Glomerular visceral epithelial cell (primary cell): Measurements from ENCODE around the gene SIGLEC8.
"Not testable (repeated sequence)": the region's sequence is repeated elsewhere in the genome, so short reads cannot be mapped to it uniquely, and the experiment has no call there.

Experiments used
- DNase-seq: peaks from one replicate; pipeline ENCODE4 v3.0.0-alpha.2; 2016; ENCODE audit errors: extremely low spot score

SIGLEC8 gene

DNA sequence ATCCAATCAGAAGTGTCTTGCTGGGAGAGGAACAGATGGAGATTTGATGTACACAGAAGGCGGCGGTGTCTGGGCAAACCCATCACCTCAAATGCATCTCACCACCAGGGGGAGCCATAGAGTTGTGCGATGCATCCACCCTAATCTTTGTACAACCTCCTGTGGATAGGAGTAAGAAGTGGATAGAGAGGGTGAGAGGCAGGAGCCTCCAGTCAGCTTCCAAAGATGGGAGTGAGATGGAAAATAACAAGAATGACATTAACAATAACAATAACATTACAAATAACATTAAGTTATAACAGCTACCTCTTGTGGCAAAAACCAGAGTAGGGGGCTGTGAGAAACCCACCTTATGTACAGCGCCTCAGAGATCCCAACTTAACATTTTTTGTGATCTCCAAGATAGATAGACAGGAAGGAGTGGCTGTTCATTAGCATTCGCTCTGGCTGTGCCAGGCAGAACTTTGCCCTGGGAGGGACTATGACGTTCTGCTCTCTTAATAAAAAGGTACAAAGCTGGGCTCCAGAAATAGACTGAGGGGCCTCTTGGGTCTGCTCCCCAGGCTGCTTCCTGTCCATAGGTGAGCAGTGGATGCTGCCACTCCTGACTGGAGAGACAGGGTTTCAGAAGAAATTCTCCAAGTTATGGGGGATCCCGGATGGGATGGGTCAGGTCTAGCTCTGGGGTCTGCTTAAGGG, 14.9 kb upstream of the SIGLEC8 start:
- peak; percentile 63 for DNase-seq

DNA sequence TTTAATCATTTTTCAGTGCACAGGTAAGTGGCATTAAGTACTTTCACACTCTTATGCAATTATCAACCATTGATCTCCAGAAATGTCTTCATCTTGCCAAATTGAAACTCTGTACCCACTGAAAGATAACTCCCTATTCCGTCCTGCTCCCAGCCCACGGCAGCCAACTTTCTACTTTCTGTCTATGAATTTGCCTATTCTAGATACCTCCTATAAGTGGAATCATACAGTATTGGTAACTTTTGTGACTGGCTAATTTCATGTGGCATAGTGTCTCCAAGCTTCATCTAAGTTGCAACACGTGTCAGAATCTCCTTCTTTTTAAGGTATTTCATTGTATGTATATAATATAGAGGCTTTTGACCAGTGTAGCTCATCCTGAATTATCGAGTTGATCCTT, 14.4 kb upstream of the SIGLEC8 start:
- no peak for DNase-seq

DNA sequence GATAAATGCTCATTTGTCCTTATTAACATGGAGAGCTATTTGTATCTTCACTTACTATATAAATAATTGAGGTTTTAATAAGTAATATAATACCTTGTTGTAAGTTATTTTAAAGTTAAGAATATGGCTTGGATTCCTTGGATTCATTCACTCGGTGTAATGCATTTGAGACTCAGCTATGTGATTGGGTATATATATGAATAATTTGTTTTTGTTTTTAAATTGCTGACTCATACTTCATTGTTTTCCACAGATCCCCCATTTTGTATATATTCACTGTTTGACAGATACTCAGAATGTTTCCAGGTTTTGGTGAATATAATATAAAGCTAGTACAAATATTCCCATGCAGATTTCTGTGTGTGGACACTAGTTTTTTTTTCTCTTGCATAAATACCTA, 13.3 kb upstream of the SIGLEC8 start:
- no peak for DNase-seq

DNA sequence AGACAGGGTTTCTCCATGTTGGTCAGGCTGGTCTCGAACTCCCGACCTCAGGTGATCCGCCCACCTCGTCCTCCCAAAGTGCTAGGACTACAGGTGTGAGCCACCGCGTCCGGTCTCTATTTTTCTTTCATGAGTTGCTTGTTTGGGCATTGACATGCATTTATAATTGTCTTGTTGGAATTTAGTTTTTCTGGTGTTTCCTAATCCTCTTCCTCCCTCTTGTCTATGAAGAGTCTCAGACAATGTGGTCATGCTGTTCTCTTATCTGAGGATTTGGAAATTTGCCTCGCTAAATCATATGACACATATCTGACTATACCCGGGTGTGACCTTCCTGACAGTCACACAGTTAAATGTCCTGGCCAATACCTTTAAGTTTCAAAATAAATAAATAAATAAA, 12.7 kb upstream of the SIGLEC8 start:
- no peak for DNase-seq

DNA sequence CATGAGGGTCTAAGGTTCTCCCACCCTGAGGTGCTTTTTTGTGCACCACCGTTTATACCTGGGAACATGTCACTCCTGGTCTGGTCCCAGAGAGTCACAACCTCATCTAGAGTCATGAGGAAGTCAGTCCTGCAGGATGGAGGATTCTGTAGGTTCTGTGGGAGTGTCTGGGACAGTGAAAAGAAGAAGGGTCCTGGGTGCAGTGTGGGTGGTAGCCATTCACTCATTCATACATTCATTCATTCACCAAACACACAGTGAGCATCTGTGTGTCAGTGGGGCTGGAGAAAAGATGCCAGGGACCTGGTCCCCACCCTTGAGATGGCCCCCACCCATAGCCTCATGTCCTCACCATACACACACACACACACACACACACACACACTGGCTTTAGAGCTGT, 11.4 kb upstream of the SIGLEC8 start:
- no peak for DNase-seq

DNA sequence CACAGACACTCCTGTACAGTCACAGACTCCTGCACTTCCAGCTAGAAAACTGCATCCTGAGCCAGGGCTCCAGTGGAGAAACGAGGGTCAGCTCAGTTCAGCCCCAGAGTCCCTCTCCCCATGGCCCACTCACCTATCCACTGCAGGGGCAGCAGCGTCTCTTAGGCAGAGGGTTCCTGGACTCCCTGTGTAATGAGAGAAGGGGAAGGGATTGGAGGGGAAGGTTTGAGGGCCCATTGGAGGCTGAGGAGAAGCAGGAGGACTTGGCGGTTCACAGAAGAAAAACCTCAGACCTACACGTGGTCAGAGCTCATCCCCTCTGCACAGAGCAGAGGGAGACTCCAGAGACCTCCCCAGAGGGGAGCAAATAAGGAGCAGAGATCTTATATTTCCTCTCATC, 10.9 kb upstream of the SIGLEC8 start:
- no peak for DNase-seq

DNA sequence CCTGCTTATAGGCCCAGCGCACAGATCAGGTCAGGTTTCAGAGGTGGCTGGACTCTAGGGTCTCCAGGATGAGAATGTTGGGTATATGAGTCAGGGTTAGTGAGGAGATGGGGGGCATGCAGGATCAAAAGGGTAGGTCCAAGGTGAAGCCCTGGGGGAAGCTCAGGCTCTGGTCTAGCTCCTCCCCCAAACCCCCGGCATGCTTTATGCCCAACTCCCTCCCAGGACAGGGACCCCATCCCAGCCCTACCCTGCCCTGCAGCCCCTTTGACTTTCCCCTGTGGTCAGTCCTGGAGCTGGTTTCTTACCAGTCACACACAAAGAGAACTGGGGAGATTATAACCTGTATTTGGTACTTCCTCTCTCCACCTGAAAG, 10.3 kb upstream of the SIGLEC8 start:
- no peak for DNase-seq

DNA sequence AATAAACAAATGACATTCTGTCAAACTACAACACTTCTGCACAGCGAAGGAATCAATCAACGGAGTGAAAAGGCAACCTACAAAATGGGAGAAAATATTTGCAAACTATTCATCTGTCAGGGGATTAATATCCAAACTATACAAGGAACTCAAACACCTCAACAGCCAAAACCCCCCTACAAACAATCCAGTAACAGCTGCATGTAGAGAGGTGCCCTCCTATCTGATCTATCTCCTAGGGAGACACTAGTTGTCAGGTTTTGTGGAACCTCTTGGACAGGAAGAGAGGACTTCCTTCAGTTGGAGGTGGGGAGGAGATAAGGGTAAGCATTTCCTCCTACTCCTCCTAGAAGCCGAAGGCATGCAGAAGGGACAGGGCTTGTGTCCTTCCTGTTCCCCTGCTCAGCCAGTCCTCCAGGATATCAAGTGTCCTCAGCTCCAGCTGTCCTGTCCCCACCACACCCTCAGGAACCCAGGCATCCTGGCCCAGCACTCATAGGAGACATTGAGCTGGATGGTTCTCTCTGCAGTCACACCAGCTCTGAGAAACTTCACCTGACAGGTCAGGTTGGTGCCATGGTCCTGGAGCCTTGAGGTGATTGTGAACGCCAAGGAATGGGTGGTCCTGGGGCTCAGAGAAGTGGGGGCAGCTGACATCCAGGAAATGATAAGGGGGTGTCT, 9.8 kb upstream of the SIGLEC8 start:
- DNase-seq, result no peak

DNA sequence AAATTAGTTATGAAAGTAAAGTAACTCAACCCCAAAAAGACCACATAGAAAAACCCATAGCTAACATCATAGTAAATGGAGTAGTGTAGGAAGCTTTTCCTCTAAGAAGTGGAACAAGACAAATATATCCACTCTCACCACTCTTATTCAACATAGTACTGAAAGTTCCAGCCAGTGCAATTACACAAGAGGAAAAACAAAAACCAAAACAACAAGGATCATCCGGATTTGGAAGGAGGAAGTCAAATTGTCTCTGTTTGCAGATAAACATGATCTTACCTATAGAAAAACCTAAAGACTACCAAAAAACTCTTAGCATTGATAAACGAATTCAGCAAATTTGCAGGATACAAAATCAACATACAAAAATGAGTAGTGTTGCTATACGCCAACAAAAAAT, 8.5 kb upstream of the SIGLEC8 start:
- DNase-seq, result no peak

DNA sequence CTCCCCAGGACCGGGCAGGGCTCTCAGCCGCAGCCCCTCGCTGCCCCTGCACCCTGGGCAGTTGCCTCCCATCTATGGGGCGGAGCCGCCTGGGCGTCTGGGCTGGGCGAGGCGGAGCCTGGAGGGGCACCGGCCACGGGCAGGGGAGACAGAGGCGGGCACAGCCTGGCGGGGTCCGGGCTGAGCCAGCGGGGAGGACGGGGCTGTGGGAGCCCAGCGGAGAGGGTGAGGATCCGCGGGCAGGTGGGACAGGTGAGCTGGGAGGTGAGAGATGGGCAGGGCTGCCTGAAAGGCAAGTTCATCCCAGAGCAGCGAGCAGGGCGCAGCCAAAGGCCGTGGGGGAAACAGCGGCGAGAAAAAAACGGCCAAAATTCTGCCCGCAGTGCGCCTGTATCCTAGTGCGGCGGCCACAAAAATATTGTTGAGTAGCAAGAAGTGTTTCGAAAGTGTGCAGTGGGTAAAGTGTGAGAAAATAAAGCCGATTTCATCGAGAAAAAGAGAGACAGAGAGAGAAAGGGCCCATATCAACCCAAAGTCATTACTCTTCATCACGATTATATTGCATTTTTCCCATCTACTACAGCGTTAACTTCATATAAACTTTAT, 5.8 kb upstream of the SIGLEC8 start:
- DNase-seq, result not testable (repeated sequence)

DNA sequence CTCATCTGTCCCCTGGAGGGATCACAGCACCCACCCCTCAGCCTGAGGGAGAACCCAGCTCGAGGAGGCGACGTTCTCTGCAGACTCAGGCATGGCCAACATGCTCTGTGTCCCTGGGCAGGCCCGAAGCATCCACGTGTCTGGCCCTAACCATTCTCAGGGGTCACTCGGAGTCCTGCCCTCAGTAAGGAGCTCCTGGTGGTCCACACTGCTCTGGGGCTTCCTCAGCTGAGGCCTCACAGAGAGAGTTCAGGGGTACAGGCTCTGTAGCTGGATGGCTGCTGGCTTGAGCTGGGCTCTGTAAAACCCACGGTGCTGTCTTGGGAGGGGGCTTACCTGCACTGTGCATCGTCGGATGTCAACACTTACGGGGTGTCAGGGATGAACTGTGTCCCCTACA, 4.4 kb upstream of the SIGLEC8 start:
- no peak for DNase-seq

DNA sequence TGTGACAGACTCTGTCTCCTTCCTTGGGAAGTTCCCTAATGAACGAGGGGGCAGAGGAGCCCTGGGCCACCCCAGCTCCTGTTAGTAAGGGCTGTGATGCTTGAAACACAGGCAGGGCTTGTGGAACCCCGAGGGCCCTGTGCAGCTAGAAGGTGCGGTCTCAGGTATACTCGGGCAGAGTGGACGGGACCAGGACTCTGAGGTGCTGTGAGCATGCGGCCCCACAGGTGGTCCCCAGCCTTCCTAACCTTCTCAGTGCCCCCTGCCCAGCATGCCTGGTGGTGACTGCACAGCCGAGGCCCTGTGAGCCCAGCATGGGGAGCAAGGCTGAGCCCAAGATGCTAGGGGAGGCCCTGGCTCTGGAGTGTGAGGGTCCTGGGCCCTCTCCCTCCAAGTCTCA, 4.0 kb upstream of the SIGLEC8 start:
- DNase-seq, result no peak

DNA sequence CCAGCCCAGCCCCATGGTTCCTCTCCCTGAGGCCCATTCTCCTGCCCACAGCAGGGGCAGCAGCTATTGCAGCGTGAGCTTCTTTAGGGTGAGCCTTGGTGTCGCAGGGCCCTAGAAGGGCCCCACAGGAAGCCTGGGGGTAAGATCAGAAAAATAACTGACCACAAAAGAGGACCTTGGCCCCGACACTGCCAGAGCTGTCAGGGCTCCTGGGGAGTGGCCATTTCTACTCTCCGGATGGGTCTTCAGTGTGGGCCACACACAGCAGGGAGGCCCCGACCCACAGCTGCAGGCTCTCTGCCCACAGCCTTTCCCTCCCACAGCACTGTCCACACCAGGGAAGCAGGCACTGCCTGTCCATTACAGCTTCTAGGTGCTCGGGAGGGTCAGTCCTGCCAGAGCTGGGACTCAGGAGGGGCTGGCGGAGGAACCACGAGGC, 3.5 kb upstream of the SIGLEC8 start:
- DNase-seq, result no peak

DNA sequence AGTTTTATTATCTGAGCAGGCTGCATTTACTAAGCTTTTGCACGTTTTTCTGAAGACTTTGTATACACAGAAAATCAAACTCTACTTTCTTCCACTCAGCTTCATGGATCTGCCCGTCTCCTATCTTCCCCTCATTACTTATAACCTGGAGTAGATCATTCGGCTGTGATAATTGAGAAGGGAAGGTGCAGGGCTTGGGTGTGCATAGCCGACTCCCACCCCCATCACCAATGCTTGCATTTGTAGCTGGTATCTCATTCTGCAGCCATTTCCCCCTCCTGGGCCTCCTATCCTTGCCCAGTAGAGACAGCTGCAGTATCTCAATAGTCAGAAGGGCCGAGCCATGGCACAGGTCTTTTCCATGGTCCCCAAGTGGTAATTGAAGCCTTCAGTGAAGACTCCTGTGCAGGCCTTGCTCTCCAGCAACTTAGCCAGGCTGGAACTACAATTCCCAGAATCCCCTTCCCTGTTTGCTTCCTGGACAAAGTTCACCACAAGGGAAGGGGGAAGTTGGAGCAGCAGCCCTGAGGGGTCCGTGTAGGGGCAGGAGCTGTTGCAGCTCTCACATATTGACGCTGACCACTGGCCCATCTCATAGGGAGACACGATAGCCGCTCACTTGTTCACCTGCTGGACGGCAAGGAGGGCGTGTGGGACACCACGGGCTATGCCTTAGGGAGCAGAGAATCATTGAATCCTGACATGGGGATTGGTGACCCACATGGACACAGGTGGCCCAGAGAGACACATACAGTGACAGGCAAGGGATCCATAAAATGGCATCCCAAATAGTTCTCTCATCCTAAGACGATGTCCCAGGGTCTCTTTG, 2.1 kb upstream of the SIGLEC8 start:
- no peak for DNase-seq

DNA sequence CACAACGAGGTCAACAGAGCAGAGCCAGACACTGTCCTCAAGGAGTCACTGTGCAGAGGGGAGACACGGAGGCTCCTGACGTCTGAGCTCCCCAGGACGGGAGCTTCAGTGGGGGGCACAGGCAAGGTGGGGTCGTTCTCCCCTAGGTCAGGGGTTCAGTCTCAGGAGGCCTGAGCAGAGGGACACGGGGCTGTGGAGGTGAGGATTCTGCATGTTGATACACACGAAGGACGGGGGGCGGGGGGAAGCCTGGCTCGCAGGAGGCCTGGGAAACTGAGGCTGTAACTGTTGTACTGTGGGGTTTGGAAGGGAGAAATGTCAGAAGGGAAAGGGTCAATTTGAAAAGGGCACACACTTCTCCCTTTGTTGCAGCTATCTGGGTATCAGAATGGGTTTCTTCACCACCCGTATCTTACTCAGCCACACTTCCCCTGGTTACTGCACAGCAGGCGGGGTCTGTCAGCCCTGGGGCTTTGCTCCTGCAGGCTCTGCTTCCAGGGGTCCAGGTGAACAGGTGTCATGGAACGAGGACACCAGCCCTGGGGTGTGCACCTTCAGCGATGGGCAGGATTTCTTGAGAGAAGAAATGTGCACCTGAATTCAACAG, 748 bp upstream of the SIGLEC8 start:
- no peak for DNase-seq

DNA sequence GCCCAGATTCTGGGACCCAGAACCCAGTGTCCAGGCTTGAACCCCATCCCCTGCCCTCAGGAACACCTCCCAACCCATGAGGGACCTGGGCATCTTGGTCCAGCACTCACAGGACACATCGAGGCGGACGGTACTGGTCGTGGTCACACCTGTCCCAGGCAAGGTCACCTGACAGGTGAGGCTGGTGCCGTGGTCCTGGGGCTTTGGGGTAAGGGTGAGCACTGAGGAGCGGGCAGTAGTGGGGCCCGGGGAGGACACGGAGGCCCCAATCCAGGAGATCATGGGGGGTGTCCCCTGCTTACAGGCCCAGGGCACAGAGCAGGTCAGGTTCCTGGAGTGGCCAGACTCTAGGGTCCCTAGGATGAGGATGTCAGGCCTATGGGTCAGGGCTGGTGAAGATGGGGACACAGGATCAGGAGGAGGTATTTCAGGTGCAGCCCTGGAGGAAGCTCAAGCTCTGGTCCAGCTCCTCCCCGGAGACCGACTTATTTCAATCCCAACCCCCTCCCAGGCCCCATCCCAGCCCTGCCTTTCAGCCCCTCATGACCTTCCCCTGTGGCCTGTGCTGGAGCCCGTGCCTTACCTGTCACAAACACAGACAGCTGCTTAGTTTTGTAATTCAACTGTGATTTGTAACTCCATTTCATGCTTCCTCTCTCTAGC, 772 bp downstream of the SIGLEC8 start:
- DNase-seq, result no peak

DNA sequence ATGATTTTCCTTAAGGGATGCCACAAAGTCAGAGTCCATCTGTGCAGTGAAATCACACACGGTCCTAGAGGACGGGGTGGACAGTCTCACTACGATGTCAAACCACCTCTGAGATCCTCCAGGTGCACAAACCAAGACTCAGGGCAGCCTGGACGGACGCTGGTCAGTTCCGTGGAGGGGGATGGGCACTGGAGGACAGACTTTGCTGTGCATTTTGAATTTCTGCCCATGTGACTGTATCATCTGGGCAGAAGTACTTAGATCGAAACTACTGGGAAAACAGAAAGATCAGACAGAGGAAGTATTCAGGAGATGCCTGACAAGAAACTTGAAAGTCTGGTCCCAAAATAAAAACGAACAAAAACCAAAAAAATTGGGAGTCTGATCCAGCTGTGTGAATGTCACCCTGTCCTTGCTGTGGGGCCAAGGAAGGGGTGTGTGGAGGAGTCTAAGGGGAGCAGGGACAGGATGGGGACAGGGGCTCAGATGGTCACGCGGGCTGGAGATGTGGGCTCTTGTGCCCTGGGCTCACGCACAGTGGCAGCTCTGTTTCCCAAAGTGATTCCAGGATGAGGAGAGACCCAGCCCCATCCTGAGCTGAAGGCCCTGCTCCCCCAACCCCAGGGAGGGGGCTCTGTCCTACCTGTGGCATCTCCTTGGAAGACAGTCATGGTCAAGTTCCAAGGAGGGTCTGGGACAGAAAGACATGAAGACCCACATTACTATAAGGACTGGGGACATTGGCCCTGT, 1.5 kb downstream of the SIGLEC8 start:
- DNase-seq, result no peak

DNA sequence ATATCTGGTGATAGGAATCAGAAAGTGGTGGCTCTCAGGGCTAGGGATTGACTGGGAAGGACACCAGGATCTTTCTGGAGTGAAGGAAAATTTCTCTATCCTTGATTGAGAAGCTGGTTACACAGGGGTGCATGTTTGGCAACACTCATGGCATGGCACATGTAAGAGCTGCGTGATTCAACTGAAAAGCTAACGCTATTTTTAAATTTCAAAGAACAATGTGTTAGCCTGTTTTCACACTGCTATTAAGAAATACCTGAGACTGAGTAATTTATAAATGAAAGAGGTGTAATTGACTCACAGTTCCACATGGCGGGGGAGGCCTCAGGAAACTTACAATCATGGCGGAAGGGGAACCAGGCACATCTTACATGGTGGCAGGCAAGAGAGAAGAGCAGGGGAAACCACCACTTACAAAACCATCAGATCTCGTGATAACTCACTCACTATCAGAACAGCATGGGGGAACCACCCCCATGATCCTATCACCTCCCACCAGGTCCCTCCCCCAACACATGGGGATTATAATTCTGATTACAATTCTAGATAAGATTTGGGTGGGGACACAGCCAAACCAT, 7.4 kb downstream of the SIGLEC8 start:
- no peak for DNase-seq

DNA sequence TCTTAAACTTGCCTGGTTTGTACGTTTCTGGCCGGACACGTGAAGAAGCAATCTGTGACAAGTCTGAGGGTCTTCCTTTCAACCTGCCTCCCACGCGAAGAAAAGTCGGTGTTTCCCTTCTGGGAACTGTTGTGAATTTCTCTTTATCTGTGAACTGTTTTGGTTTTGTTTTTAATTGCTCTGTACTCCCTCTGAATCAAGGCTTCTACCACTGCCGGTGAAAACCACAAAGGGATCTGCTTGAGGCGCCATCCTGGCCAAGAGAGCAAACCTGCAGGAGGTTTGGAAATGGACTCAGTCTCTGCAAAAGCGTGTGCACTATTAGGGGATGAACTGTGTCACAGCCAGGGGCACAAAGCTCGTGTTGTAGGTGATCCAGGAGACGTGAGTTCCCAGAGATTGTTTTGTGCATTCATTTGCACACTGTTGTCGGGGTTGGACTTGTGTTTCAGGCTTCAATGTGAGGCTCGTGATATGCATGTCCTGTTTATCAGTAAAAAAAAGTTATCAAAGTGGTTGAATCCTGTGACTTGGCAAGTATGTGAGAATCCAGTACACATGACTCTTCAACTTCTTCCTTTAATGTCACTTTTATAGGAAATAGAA, 9.7 kb downstream of the SIGLEC8 start:
- no peak for DNase-seq

DNA sequence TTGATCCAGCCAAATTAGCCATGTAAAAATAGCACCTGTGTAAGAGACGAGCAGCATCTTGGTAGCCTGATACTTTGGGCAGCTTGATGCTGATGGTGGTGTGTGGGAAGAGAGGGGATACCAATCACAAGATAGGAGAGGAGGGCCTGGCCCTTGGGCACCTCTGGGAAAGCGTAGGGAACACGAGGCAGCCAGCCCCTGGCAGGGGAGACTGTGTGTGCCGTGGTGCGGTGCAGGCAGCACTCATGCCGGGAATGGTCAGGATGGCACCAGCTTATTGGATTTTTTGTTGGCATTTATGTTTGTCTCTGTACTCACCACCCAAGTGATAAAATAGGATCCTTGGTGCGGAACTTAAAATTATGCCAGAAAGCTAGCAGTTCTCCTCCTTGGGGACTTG, 10.2 kb downstream of the SIGLEC8 start:
- DNase-seq, result no peak
